GM12891 (cell line): Measurements from ENCODE around the gene CARD8.

Source experiments
- PAX5 ChIP-seq: IDR thresholded peaks from 2 replicates; pipeline ENCODE4 v1.6.1; 2011; ENCODE audit warnings: low read length, moderate library complexity, mild to moderate bottlenecking; ENCODE audit not compliant: insufficient read depth, severe bottlenecking
- POLR2A ChIP-seq: IDR thresholded peaks from 2 replicates; pipeline ENCODE4 v1.6.1; 2011; ENCODE audit warnings: low read depth, low read length, control low read depth
- POLR2AphosphoS5 ChIP-seq: IDR thresholded peaks from 2 replicates; pipeline ENCODE4 v1.6.1; 2011; ENCODE audit warnings: low read depth, low read length, control low read depth
- POU2F2 ChIP-seq: IDR thresholded peaks from 2 replicates; pipeline ENCODE4 v1.6.1; 2011; ENCODE audit warnings: low read depth, mild to moderate bottlenecking, control low read depth, low read length, moderate library complexity
- SPI1 ChIP-seq: IDR thresholded peaks from 2 replicates; pipeline ENCODE4 v1.6.1; 2011; ENCODE audit warnings: low read depth, low read length, control low read depth
- TAF1 ChIP-seq: IDR thresholded peaks from 2 replicates; pipeline ENCODE4 v1.6.1; 2011; ENCODE audit warnings: low read depth, low read length, control low read depth

GRCh38 chr19:48297975-48298374 lies 42.3 kb upstream of the CARD8 start:
- no peak for TF ChIP-seq POLR2AphosphoS5
- no peak for TF ChIP-seq POLR2A
- no peak for TF ChIP-seq POU2F2
- TF ChIP-seq TAF1: no peak
- no peak for TF ChIP-seq PAX5
- no peak for TF ChIP-seq SPI1
